ENCODE measurements around the gene OPN1SW.

The OPN1SW gene

GRCh38 chr7:128775744-128776474 is at the start of gene OPN1SW:
TSS of gene OPN1SW (minus strand) at chr7:128775794. CDS start at chr7:128775781, 13 bp downstream.
- DNase-seq (ENCODE audit: low read depth in 2 of 2) = no peak

- DNase-seq (ENCODE audit: low read depth in 2 of 2) = no peak
Observed at GRCh38 chr7:128821724-128822123, 46.1 kb upstream of the OPN1SW start.

- no peak for DNase-seq (ENCODE audit: low read depth in 2 of 2)
Observed at GRCh38 chr7:128818694-128819093, 43.1 kb upstream of the OPN1SW start.

- no peak for DNase-seq (ENCODE audit: low read depth in 2 of 2)
Observed at GRCh38 chr7:128815289-128815942, 39.8 kb upstream of the OPN1SW start.

- no peak for DNase-seq (ENCODE audit: low read depth in 2 of 2)
Observed at GRCh38 chr7:128814499-128814898, 38.9 kb upstream of the OPN1SW start.

GRCh38 chr7:128812514-128813168 is 37.0 kb upstream of the OPN1SW start:
- DNase-seq (ENCODE audit: low read depth in 2 of 2) = no peak

GRCh38 chr7:128811631-128812430 is 36.2 kb upstream of the OPN1SW start:
- DNase-seq (ENCODE audit: low read depth in 2 of 2) = no peak

GRCh38 chr7:128810997-128811396 is 35.4 kb upstream of the OPN1SW start:
- DNase-seq (ENCODE audit: low read depth in 2 of 2) = no peak

GRCh38 chr7:128810473-128810872 is 34.9 kb upstream of the OPN1SW start:
- no peak for DNase-seq (ENCODE audit: low read depth in 2 of 2)

- no peak for DNase-seq (ENCODE audit: low read depth in 2 of 2)
Observed at GRCh38 chr7:128809363-128809762, 33.8 kb upstream of the OPN1SW start.

GRCh38 chr7:128807191-128807590 is 31.6 kb upstream of the OPN1SW start:
- no peak for DNase-seq (ENCODE audit: low read depth in 2 of 2)

GRCh38 chr7:128805225-128805624 is 29.6 kb upstream of the OPN1SW start:
- DNase-seq (ENCODE audit: low read depth in 2 of 2) = no peak

GRCh38 chr7:128804484-128804883 is 28.9 kb upstream of the OPN1SW start:
- no peak for DNase-seq (ENCODE audit: low read depth in 2 of 2)

GRCh38 chr7:128801667-128802418 is 26.2 kb upstream of the OPN1SW start:
- no peak for DNase-seq (ENCODE audit: low read depth in 2 of 2)

- no peak for DNase-seq (ENCODE audit: low read depth in 2 of 2)
Observed at GRCh38 chr7:128801003-128801402, 25.4 kb upstream of the OPN1SW start.

GRCh38 chr7:128800567-128800966 is 25.0 kb upstream of the OPN1SW start:
- DNase-seq (ENCODE audit: low read depth in 2 of 2) = no peak

GRCh38 chr7:128799451-128799850 is 23.9 kb upstream of the OPN1SW start:
- DNase-seq (ENCODE audit: low read depth in 2 of 2) = no peak

- no peak for DNase-seq (ENCODE audit: low read depth in 2 of 2)
Observed at GRCh38 chr7:128796327-128796726, 20.7 kb upstream of the OPN1SW start.

GRCh38 chr7:128795129-128795528 is 19.5 kb upstream of the OPN1SW start:
- no peak for DNase-seq (ENCODE audit: low read depth in 2 of 2)

GRCh38 chr7:128794436-128794835 is 18.8 kb upstream of the OPN1SW start:
- DNase-seq (ENCODE audit: low read depth in 2 of 2) = no peak

GRCh38 chr7:128794020-128794419 is 18.4 kb upstream of the OPN1SW start:
- DNase-seq (ENCODE audit: low read depth in 2 of 2) = no peak

Measured in stimulated activated CD4-positive, alpha-beta T cell treated with anti-CD3 and anti-CD28 coated beads, Interleukin-12 subunit alpha, Interleukin-12 subunit beta, amount 100 ng/mL, for 24 hours (primary cell).